Activated CD4-positive, alpha-beta T cell treated with anti-CD3 and anti-CD28 coated beads, Interleukin-2, amount 50 U/mL, for 1 hour (primary cell): ENCODE results near the gene RAP1GAP.

Experiments
- DNase-seq: peaks from one replicate; pipeline ENCODE4 v3.0.0-alpha.2; 2020

Gene RAP1GAP

DNA sequence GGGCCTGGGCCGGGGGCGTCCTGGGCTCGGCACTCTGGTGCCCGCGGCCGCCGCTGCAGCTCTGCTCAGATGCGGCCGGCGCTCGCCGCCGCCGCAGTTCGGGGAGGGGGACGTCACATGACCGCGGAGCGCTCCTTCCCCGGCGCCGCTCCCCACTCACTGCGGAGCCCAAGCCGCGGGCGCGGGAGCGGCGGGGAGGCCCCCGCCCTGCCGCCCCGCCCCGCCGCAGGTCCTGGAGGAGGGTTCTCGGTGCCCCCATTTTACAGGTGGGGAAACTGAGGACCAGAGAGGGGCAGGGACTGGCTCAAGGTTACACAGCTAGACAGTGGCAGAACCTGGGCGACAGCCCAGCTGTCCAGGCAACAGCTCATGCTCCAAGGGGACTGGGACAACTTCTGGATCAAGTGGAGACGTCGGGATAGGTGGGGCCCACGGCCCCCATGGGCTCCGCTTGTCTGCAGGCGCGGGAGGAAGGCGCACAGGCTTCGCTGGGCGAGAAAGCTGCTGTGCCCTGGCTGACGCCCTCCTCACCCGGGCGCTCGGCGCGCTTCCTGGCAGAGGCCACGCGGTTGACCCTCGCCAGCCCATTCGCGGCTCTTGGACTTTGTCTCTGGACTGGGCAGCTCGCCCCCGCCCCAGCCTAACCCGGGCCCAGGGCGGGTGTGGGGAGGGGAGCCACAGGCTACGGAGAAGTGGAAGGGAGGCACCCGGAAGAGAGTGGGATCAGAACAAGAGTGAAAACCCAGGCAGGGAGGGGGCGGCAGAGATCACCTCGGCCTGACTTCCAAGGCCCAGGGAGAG, at the start of gene RAP1GAP:
Gene RAP1GAP (minus strand): TSS at position 100 of the 801 bp plus-strand sequence. CDS start 49,325 bp downstream, outside the sequence.
- DNase-seq: peak; percentile 32

DNA sequence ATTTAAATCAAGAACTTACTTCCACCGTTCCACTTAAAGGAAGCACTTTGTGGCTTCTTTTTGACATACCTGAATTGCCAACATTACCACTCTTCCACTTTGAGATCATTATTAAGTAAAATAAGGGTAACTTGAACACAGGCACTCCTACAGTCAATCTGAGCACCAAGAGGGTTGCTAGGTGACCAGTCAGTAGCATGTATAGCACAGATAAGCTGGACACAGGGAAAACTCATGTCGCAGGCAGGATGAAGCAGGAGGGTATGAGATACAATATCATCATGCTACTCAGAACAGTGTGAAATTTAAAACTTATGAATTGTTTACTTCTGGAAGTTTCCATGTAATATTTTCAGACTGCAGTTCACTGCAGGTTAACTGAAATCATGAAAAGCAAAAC, 47.0 kb upstream of the RAP1GAP start:
- DNase-seq: no peak

DNA sequence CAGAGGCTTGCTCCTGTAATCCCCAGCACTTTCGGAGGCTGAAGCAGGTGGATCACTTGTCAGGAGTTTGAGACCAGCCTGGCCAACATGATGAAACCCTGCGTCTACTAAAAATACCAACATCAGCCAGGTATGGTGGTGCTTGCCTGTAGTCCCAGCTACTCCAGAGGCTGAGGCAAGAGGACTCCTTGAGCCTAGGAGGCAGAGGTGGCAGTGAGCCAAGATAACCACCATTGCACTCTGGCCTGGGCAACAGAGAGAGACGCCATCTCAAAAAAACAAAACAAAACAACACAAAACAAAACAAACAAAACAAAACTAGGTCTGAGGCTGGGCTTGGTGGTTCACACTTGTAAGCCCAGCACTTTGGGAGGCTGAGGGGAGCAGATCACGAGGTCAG, 38.7 kb upstream of the RAP1GAP start:
- no peak for DNase-seq

DNA sequence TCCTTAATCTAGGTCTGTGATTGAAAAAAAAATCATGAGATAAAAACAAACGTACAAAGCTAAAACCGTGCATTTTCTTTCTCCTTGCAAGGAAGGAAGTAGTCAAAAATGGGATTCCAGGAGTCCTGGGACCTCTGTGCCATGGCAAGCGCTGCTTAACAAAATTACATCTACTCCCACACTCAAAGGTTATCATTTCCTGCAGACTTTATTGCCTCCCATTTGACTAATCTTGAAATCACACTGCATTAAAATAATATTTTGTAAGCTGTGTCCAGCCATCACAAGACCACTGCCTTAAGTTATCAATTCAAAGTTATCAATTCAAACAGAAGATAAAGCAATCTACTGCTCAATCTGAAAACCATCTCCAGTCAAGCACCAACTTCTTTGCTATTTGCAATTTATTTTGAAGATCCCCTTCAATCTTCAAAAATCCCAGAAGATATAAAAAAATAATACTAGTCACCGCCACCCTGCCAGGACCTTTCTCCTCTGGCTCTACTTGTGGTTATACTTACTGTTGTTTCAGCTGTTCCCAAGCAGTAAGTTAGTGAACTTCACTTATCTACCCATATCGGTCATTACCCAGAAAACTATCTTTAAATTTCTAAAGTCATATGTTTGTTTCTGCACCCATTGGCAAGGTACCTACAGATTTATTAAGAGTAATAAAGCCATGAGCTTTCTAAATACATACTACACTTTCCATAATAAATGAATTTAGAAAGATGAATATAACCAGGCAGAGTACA, 38.1 kb upstream of the RAP1GAP start:
- no peak for DNase-seq

- DNase-seq: no peak
These were observed 37.1 kb upstream of the RAP1GAP start for GRCh38 chr1:21706151-21706835.

DNA sequence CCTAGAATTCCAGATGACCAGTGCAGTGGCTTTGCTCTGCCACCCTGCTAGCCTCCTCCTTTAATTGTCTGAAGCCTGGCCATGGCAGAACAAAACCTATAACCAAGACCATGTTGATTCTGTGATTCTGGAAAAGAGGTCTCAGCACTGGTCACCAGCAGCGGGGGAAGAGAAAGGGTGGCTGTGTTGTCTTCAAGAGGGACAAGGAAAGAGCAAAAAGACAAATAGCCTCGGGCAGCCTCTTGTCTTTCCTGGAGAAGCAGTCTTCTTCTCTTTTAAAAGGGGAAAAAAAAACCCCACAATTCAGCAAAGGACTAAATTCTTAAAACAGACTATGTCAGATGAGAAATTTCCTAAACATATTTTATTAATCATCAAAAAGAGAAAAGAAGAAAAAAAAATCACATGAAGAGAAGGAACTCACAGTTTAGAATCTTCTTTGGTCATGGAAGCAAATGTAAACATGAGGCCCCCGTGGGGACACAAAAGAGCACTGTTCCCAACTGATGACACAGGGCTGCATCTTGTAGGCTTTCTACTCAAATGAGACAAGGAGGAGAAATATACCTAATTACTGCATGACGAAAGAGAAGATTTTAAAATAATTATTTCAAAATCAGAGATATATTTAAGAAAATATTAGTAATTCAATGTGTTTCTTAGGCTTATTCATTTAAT, 36.3 kb upstream of the RAP1GAP start:
- no peak for DNase-seq

GRCh38 chr1:21704145-21704544, 35.0 kb upstream of the RAP1GAP start:
- no peak for DNase-seq

DNA sequence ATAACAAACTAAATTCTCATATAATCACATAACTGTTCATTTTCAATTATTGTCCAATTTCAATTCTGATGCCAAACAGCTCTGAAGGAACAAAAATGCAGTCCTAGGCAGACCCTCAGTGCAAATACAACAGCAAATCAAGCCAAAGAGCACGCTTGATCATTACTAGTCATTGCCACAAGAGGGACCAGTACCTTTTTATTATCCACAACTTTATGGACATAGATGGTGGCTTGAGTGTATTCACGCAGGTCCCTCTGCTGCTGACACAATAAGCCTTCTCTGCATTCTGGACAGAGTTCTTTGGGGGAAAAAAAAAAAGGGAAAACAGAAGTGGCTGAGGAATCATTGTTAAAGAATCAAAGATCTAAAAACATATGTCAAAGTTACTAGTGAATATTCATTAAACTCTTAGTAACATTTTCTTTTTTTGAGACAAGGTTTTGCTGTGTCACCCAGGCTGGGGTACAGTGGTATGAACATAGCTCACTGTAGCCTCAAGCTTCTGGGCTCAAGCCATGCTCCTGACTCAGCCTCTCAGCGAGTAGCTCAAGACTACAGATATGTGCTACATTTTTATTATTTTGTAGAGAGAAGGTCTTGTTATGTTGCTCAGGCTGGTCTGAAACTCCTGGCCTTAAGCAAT, 34.3 kb upstream of the RAP1GAP start:
- DNase-seq: no peak

- DNase-seq: no peak
These were observed 33.6 kb upstream of the RAP1GAP start for GRCh38 chr1:21702780-21703179.

DNA sequence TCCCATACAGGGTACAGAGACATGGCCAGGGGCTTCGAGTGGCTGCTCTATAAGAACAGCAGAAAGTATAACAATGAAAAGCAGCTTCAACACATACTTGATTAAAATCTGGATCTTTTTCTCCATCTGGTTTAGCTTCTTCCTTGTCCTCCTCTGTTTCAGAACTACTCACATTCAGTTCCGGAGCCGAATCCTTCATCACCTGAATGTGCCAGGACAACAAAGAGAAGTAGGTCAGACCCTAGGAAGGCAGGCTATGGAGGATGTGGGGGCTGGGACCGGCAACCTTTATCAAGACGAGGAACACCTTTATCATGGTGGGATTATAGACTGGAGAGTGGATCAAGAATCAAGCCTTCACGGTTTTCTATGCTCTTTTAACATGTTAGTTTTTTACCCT, 32.2 kb upstream of the RAP1GAP start:
- DNase-seq: no peak

GRCh38 chr1:21700094-21700493, 30.9 kb upstream of the RAP1GAP start:
- no peak for DNase-seq

DNA sequence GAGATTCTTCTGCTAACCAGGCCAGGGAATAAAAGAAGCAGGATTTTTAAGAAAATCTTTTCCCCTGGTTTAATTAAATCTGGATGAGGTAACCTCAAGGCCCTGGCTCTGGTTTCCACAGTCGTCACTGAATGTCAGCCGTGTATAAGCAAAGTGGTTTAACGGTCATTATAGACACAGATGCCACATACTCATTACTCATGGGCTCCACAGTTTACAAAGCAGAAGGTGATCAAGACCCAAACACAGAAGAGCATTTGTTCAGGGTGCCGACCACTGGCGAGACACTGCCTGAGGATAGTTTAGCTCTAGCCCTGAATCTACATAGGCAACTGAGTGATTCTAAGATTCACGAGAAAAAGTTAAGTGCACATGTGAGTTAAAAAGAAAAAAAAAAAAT, 27.8 kb upstream of the RAP1GAP start:
- DNase-seq: no peak

GRCh38 chr1:21693732-21694131, 24.6 kb upstream of the RAP1GAP start:
- DNase-seq: no peak

DNA sequence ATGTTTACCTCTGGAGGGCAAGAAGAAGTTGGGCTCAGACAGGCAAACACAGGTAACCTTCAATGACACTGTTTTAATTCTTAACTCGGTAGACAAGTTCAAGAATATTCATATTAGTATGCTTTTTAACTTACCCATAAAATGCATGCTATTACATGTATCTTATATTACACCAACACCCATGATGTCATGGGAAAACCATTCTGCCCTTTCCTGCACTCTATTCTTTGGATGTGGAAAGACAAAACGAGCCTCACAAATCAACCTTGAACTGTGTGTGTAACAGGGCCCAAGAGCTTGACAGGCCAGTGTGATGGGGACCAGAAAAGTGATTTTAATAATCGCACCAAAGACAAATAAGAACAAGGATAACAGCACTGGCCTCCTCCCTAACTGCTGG, 22.6 kb upstream of the RAP1GAP start:
- DNase-seq: no peak

- no peak for DNase-seq
These were observed 20.7 kb upstream of the RAP1GAP start for GRCh38 chr1:21689661-21690372.

DNA sequence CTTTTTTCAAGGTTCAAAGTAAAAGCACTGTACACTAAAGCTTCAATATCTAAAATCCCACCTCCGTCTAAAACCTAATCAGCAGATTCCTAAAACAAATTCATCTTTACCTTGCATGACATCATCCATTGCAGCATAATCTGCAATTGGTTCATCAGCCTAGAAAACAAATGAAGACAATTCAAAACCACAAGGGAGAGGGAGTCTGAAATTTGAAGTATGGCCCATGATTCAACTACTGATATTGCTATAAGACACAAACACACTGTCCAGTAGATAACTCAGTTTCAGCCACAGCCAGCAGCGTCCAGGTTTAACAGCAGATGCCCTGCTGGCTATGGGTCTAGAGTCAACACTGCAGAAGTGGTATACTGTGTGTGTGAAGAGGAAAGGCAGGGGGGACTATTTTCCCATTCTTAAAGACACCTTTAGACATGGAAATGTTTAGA, 17.9 kb upstream of the RAP1GAP start:
- no peak for DNase-seq

- DNase-seq: no peak
These were observed 17.0 kb upstream of the RAP1GAP start for GRCh38 chr1:21685946-21686678.

DNA sequence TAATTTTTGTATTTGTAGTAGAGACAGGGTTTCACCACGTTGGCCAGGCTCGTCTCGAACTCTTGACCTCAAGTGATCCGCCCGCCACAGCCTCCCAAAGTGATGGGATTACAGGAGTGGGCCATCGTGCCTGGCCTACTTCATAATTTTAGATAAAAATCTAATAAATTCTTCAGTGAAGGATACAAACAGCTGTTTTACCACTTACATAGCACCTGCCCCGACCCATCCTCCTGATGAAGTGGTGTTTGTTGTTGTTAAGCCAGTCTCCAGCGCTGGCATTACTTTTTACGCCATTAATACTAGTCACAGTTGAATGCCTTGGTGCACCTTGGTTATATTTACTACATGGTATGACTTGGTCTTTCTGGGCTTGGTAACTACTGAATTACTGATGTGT, 12.3 kb upstream of the RAP1GAP start:
- no peak for DNase-seq

DNA sequence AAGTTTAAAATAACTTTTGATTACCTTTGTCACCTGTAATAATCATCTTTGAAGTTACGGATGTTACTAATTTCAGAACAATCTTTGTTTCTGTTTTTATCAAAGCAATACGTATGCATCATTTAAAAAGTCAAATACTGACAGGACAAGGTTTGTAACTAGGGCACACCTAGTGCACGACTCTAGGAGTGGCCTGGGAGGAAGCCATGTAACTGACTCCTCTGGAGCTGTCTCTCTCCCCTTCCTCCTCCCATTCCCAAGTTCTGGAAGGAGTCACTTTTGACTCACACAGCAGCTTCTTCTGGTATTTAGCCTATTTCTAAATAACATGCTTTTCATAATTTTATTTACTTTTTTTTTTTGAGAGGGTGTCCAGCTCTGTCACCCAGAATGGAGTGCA, 11.8 kb upstream of the RAP1GAP start:
- DNase-seq: no peak

GRCh38 chr1:21680381-21680780, 11.2 kb upstream of the RAP1GAP start:
- DNase-seq: no peak

DNA sequence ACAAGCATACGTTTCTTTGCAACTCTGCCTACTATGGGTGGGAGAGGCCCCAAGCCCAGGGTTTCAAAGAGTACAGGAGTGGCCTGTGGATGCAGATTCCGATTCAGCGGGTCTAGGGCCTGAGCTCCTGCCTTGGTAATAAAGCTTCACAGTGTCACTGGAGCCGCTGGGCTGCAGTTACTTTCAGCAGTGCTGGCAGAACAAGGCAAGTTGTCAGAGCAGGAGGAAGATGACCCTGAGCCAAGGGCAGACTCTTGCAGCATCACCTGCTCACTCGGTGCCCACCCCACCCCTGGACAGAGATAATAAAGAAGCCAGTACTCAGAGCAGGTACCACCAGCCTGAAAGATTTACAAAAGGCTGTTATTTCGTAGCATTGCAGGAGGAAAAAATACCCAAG, 8.0 kb upstream of the RAP1GAP start:
- DNase-seq: no peak
